Measurements from ENCODE around the gene RFC1.
"Not testable (repeated sequence)": the region's sequence is repeated elsewhere in the genome, so short reads cannot be mapped to it uniquely, and the experiment has no call there.

RFC1 gene

GRCh38 chr4:39353478-39354253 is 12.5 kb downstream of the RFC1 start:
- DNase-seq (ENCODE audit: low spot score), result peak; percentile 18

GRCh38 chr4:39353149-39353477 is 13.0 kb downstream of the RFC1 start:
- DNase-seq (ENCODE audit: low spot score), result not testable (repeated sequence)

- no peak for DNase-seq (ENCODE audit: low spot score)
Measured at GRCh38 chr4:39349326-39349725, 16.8 kb downstream of the RFC1 start.

GRCh38 chr4:39348371-39349315 is 17.5 kb downstream of the RFC1 start:
- no peak for DNase-seq (ENCODE audit: low spot score)

GRCh38 chr4:39346856-39347519 is 19.2 kb downstream of the RFC1 start:
- DNase-seq (ENCODE audit: low spot score), result no peak

GRCh38 chr4:39342731-39343130 is 23.4 kb downstream of the RFC1 start:
- no peak for DNase-seq (ENCODE audit: low spot score)

GRCh38 chr4:39341075-39341725 is 25.0 kb downstream of the RFC1 start:
- DNase-seq (ENCODE audit: low spot score), result no peak

GRCh38 chr4:39339968-39340367 is 26.2 kb downstream of the RFC1 start:
- no peak for DNase-seq (ENCODE audit: low spot score)

- DNase-seq (ENCODE audit: low spot score), result no peak
Measured at GRCh38 chr4:39337841-39338240, 28.3 kb downstream of the RFC1 start.

GRCh38 chr4:39335566-39335965 is 30.6 kb downstream of the RFC1 start:
- no peak for DNase-seq (ENCODE audit: low spot score)

GRCh38 chr4:39331191-39331590 is 35.0 kb downstream of the RFC1 start:
- DNase-seq (ENCODE audit: low spot score), result no peak

GRCh38 chr4:39330353-39330752 is 35.8 kb downstream of the RFC1 start:
- DNase-seq (ENCODE audit: low spot score), result no peak

- no peak for DNase-seq (ENCODE audit: low spot score)
Measured at GRCh38 chr4:39326468-39326977, 39.6 kb downstream of the RFC1 start.

- no peak for DNase-seq (ENCODE audit: low spot score)
Measured at GRCh38 chr4:39324897-39325613, 41.1 kb downstream of the RFC1 start.

GRCh38 chr4:39324446-39324845 is 41.7 kb downstream of the RFC1 start:
- no peak for DNase-seq (ENCODE audit: low spot score)

- DNase-seq (ENCODE audit: low spot score), result no peak
Measured at GRCh38 chr4:39323821-39324220, 42.3 kb downstream of the RFC1 start.

- DNase-seq (ENCODE audit: low spot score), result no peak
Measured at GRCh38 chr4:39320381-39321115, 45.6 kb downstream of the RFC1 start.

GRCh38 chr4:39319676-39320075 is 46.5 kb downstream of the RFC1 start:
- peak; percentile 14 for DNase-seq (ENCODE audit: low spot score)

GRCh38 chr4:39312816-39313215 is 53.3 kb downstream of the RFC1 start:
- no peak for DNase-seq (ENCODE audit: low spot score)

- no peak for DNase-seq (ENCODE audit: low spot score)
Measured at GRCh38 chr4:39308611-39309010, 57.6 kb downstream of the RFC1 start.

Data from SW480 (cell line).